Measurements from ENCODE around the gene DNAH11. TPM values are rescaled to one million over a fixed set of nuclear protein-coding genes. Genes with fewer than 3 reads are reported as not detected.

The DNAH11 gene
- total and polyA plus RNA-seq, 2 of the 4 experiments (the other 2 are of a cell fraction) = not detected

- H3K4me2 ChIP-seq (ENCODE audit: low read depth, low read length) = no peak overlapping the region
- H3K79me1 ChIP-seq (ENCODE audit: low read depth in 1 of 2, low read length in 2 of 2) = no peaks in the 10 kb centered on the region
- H3K4me1 ChIP-seq (ENCODE audit: control insufficient read depth, insufficient read depth, low read length) = no peaks in the 10 kb centered on the region
- H2BK20ac ChIP-seq (ENCODE audit: low read depth, low read length) = no peak overlapping the region
- TF ChIP-seq POLR2A (IDR thresholded peaks at IDR 0.05; ENCODE audit: low read depth, low read length) (no peak), CHD1 (IDR thresholded peaks at IDR 0.05; ENCODE audit: low read depth, low read length) (no peak), MAFK (IDR thresholded peaks at IDR 0.05; ENCODE audit: low read depth, low read length) (peak; percentile 66)
- no peak overlapping the region for H4K5ac ChIP-seq (ENCODE audit: low read depth, low read length)
- no peaks in the 10 kb centered on the region for H3K27me3 ChIP-seq (ENCODE audit: control insufficient read depth, insufficient read depth, low read length)
- ChIA-PET POLR2A (ENCODE audit: unreplicated experiment) (no interaction called here), CTCF (no interaction called here)
- no TSS peak for BruUV-seq (replicated peaks)
- no peak overlapping the region for H3K14ac ChIP-seq (replicated peaks; ENCODE audit: low read depth, low read length)
- H3K9me1 ChIP-seq (ENCODE audit: insufficient read depth, low read length) = no peaks in the 10 kb centered on the region
- DNase-seq (no peak), ATAC-seq (ENCODE audit: low read depth) (no peak)
- H2BK15ac ChIP-seq (ENCODE audit: low read depth, low read length) = no peak overlapping the region
- H3K18ac ChIP-seq (ENCODE audit: low read depth, low read length) = no peak overlapping the region
- H3K4me3 ChIP-seq (ENCODE audit: insufficient read depth, low read depth, low read length) = no peak overlapping the region
- no peak overlapping the region for H2BK5ac ChIP-seq (ENCODE audit: low read depth, low read length, poor library complexity, severe bottlenecking)
- H3K9me3 ChIP-seq (ENCODE audit: control insufficient read depth, insufficient read depth, low read length) = peaks cover 2% of the 10 kb centered on the region; the same call in 1 of the 2 replicates
- dilution Hi-C loops (cut with HindIII; ENCODE audit: low sequenced_read_pairs, unreplicated experiment) = no loop called here
- H2AFZ ChIP-seq (replicated peaks; ENCODE audit: low read length, poor library complexity) = no peak overlapping the region
- no peak overlapping the region for H4K8ac ChIP-seq (ENCODE audit: low read depth in 2 of 2, low read length in 2 of 2)
- 0% methylated on average over 1 of the region's 3 CpGs; no CpG with 5 or more reads in 1 of the 2 experiments for WGBS, 2 experiments (ENCODE audit: extremely low coverage in 2 of 2, insufficient read length in 1 of 2)
- H2AK9ac ChIP-seq (replicated peaks; ENCODE audit: low read depth, low read length, poor library complexity) = no peak overlapping the region
- H3K36me3 ChIP-seq (ENCODE audit: control insufficient read depth, insufficient read depth, low read length) = no peaks in the 10 kb centered on the region
- no peak overlapping the region for H2AK5ac ChIP-seq (ENCODE audit: low read depth, low read length)
- H3K27ac ChIP-seq (ENCODE audit: insufficient read depth, low read length) = no peak overlapping the region
- H2BK120ac ChIP-seq (ENCODE audit: low read depth, low read length) = no peak overlapping the region
- H3K56ac ChIP-seq (ENCODE audit: extremely low read depth, insufficient read depth, low read length) = no peak overlapping the region
- H4K91ac ChIP-seq (ENCODE audit: insufficient read depth, low read depth, low read length) = no peak overlapping the region
- H3K9ac ChIP-seq (ENCODE audit: low read depth, low read length) = no peak overlapping the region
- in situ Hi-C loops (cut with MboI; ENCODE audit: low sequenced_read_pairs) = no loop called here
- H3K4ac ChIP-seq (ENCODE audit: low read depth, low read length) = no peak overlapping the region
- intact Hi-C loops (cut with micrococcal nuclease) = no loop called here
- H3K23ac ChIP-seq (ENCODE audit: low read depth, low read length) = no peak overlapping the region
- H4K20me1 ChIP-seq (ENCODE audit: insufficient read depth, low read length) = no peaks in the 10 kb centered on the region
Observed at GRCh38 chr7:21702303-21702702, 159.5 kb downstream of the DNAH11 start.

Measured in IMR-90 (cell line).